ENCODE results near the gene BBLN.
"Not testable (repeated sequence)": the region's sequence is repeated elsewhere in the genome, so short reads cannot be mapped to it uniquely, and the experiment has no call there.

The BBLN gene

GRCh38 chr9:128164307-128164885 is 4.3 kb downstream of the BBLN start:
- no peak for DNase-seq

- DNase-seq, result no peak
Measured at GRCh38 chr9:128166169-128166568, 6.1 kb downstream of the BBLN start.

- no peak for DNase-seq
Measured at GRCh38 chr9:128167209-128167608, 7.1 kb downstream of the BBLN start.

- DNase-seq, result no peak
Measured at GRCh38 chr9:128168731-128169308, 8.8 kb downstream of the BBLN start.

GRCh38 chr9:128169492-128169891 is 9.4 kb downstream of the BBLN start:
- no peak for DNase-seq

GRCh38 chr9:128169925-128170324 is 9.9 kb downstream of the BBLN start:
- no peak for DNase-seq

- DNase-seq, result no peak
Measured at GRCh38 chr9:128174062-128174461, 14.0 kb downstream of the BBLN start.

GRCh38 chr9:128175102-128175563 is 15.1 kb downstream of the BBLN start:
- DNase-seq, result no peak

GRCh38 chr9:128175726-128176125 is 15.7 kb downstream of the BBLN start:
- no peak for DNase-seq

GRCh38 chr9:128178806-128179431 is 18.9 kb downstream of the BBLN start:
- no peak for DNase-seq

GRCh38 chr9:128180001-128180400 is 19.9 kb downstream of the BBLN start:
- no peak for DNase-seq

GRCh38 chr9:128180447-128180846 is 20.4 kb downstream of the BBLN start:
- DNase-seq, result no peak

- not testable (repeated sequence) for DNase-seq
Measured at GRCh38 chr9:128181480-128181879, 21.4 kb downstream of the BBLN start.

- no peak for DNase-seq
Measured at GRCh38 chr9:128182893-128183588, 23.0 kb downstream of the BBLN start.

GRCh38 chr9:128185979-128186965 is 26.2 kb downstream of the BBLN start:
- DNase-seq, result no peak

GRCh38 chr9:128187361-128187760 is 27.3 kb downstream of the BBLN start:
- no peak for DNase-seq

- no peak for DNase-seq
Measured at GRCh38 chr9:128188209-128188608, 28.1 kb downstream of the BBLN start.

GRCh38 chr9:128190013-128190412 is 29.9 kb downstream of the BBLN start:
- no peak for DNase-seq

GRCh38 chr9:128190516-128191405 is 30.7 kb downstream of the BBLN start:
- no peak for DNase-seq

GRCh38 chr9:128191406-128192046 is 31.5 kb downstream of the BBLN start, which contains the start of gene CIZ1:
Gene CIZ1 (minus strand): TSS chr9:128191572. CDS start chr9:128190857, 715 bp downstream.
- DNase-seq, result peak; percentile 89

Data from activated CD8-positive, alpha-beta memory T cell treated with anti-CD3 and anti-CD28 coated beads, Interleukin-2, amount 50 U/mL, for 48 hours (primary cell).